Smooth muscle cell of the pulmonary artery (primary cell): Measurements from ENCODE around the gene SERPIND1. TPM values are rescaled to one million over a fixed set of nuclear protein-coding genes. Genes with fewer than 3 reads are reported as not detected.

Experiments
- total RNA-seq: library from RNA; depleted of rRNA; stranded (reverse); fragments of >200 nt; gene quantifications from 2 replicates; pipeline ENCODE4 v1.2.3, GENCODE V29; 2014

Gene SERPIND1
- not detected in 2 replicates for total RNA-seq

GRCh38 chr22:20773793-20774212, at the start of gene SERPIND1:
Gene SERPIND1 (plus strand): TSS chr22:20774113. CDS start chr22:20779313, 5,200 bp downstream.

Other genes starting within 250 kb of the SERPIND1 start
- 55.6 and 63.8 TPM in 2 replicates for gene PI4KA, start 84.7 kb downstream of the SERPIND1 start, total RNA-seq
- 9.2 and 9.3 TPM in 2 replicates for gene SNAP29, start 84.9 kb downstream of the SERPIND1 start, total RNA-seq
- gene CRKL, start 143.3 kb downstream of the SERPIND1 start, total RNA-seq: 51.7 and 53.8 TPM in 2 replicates
- gene AIFM3, start 193.1 kb downstream of the SERPIND1 start, total RNA-seq: 0.52 and 0.56 TPM in 2 replicates
- 75.3 and 97.5 TPM in 2 replicates for gene LZTR1, start 208.2 kb downstream of the SERPIND1 start, total RNA-seq
- 21.3 and 21.4 TPM in 2 replicates for gene THAP7, start 228.0 kb downstream of the SERPIND1 start, total RNA-seq
- 10.2 and 20.8 TPM in 2 replicates for gene P2RX6, start 241.1 kb downstream of the SERPIND1 start, total RNA-seq